EH (cell line): ENCODE results near the gene RAD51B.
A peak's percentile ranks its signal among the peaks of the same experiment; 100 is the strongest.

ENCODE experiments used
- DNase-seq: peaks from one replicate; pipeline ENCODE4 v3.0.0-alpha.2; 2015; ENCODE audit warnings: low read depth

The RAD51B gene

GRCh38 chr14:68669603-68670358, 850.2 kb downstream of the RAD51B start:
- peak; percentile 84 for DNase-seq

GRCh38 chr14:68670359-68670715, 850.8 kb downstream of the RAD51B start:
- DNase-seq: peak; percentile 47

- no peak for DNase-seq
Observed at GRCh38 chr14:68671909-68672308, 852.3 kb downstream of the RAD51B start.

- DNase-seq: no peak
Observed at GRCh38 chr14:68672609-68673285, 853.2 kb downstream of the RAD51B start.

DNA sequence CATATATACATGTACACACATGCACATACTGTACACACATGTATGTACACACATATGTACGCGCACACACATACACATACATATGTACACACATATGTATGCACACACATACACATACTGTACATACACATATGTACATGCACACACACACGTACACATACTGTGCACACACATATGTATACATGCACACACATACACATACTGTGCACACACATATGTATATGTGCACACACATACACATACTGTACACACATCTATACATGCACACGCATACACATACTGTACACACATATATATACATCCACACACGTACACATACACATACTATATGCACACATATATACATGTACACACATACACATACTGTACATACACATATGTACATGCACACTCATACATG, 853.9 kb downstream of the RAD51B start:
- no peak for DNase-seq

GRCh38 chr14:68674538-68675232, 855.1 kb downstream of the RAD51B start:
- DNase-seq: no peak

GRCh38 chr14:68675233-68675577, 855.6 kb downstream of the RAD51B start:
- peak; percentile 73 for DNase-seq

DNA sequence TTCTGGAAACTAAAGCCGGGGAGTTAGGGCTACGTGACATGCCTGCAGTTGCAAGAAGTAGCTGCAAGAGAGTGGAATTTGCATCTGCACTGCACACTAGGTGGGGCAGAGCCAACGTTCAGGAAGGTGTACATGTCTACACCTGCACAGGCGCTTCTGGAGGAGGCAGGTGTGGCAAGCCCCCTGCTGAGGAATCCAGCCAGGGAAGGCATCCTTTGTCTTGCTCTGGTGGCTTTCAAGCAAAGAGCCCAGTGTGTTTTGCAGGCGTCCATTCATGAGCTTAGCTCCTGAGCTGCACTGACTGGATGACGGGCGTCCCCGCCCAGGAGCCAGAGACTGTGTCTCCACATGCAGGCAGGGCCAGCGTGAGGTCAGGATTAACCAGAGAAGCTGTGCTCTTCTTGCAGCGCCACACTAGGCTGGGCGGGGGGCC, 856.9 kb downstream of the RAD51B start:
- no peak for DNase-seq

GRCh38 chr14:68677476-68677875, 857.9 kb downstream of the RAD51B start:
- no peak for DNase-seq

DNA sequence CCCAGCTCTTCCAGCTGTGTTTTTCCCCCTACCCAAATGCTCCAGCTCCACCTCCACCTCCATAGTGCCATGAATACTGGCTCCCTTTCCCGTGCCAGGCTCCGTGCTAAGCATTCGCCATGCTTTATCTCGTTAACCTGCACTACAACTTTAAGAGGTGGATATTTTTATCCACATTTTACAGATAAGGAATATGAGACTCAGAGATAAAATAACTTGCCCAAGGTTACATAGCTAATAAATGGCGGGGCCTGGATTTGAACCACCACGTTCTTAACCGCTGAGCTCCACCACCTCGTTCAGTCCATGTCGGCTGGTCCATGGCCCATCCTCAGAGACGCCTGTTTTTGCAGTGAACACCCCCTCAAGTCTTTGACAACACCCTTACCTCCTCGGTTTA, 858.3 kb downstream of the RAD51B start:
- DNase-seq: no peak

GRCh38 chr14:68678471-68678870, 858.9 kb downstream of the RAD51B start:
- no peak for DNase-seq

DNA sequence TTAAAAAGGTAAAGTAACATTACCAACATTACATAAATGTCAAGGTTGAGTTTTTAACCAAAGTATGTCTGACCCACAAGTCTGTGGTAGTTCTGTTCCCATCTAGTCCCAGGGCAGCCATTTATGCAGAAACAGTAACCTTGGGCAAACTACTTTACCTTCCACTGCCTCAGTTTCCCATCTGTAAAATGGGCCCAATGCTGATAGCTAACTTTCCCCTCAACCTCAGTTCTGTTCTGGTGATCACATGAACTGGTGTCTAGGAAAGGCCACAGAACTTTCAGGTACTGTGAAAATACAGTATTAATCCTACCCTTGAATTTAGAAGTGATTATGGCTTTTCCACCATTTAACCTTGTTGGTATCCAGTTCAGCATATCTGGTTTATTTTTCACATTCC, 859.7 kb downstream of the RAD51B start:
- DNase-seq: no peak

DNA sequence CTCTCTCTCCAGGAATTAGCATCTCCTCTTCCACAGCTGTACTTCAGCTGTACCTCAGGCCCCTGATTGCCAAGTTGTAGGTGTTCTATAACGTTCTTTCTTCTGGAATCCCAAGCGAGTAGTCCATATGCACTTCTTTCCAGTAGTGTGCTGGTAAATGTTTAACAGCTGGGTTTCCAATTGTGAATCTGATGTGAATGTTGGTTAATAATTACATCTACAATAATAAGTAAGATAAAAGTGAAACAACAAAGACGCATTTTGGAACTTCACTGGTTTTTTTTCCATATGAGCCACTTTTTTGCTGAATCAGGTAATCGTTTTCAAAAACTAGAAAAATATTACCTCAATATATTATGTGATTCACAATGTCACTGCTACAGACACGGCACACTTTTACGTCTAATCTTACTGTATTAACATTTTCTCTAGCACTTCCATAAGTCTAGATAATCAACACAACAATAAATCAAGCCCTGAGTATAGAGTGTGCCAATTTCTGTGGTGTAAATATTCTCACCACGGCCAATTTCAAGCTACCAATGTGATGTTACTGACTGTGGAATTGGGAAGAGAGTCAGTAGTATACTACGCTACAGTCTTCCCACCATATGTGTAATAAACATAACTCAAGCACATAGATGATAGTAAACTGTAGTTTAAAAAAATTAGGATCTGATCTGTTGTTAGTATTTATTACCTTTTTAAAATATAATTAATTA, 860.3 kb downstream of the RAD51B start:
- no peak for DNase-seq

GRCh38 chr14:68680541-68681051, 861.0 kb downstream of the RAD51B start:
- DNase-seq: peak; percentile 69

DNA sequence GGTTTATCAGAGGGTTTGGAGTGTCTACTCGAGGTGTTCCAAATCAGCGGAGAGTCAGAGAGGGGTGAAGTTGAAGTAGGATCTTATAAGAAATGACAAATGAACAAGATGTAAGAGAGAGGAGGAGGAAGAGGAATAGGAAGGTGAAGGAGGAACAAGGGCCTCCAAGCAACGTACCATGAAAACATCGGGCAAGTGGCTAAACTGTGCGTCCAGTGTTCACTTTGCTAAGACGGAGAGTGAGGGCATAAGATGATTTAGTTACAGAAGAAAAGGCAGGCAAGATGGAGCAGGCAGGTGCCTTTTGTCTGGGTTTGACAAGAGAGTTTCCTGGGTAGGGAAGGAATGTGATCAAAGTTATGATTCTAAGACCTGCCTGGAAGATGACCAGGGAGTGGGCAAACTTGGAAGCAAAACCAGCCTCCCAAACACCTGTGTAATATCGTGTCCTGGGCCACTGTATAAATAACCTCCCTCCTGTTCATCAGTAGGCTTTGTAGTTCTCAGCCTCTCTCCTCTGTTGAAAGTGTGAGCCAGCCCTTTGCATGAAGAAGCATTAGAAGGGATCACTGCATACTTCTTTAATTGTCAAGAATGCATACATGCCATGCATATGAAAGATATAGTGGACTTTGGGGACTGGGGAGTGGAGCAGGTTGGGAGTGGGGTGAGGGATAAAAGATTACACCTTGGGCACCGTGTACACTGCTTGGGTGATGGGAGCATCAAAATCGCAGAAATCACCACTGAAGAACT, 861.9 kb downstream of the RAD51B start:
- peak; percentile 41 for DNase-seq

GRCh38 chr14:68682166-68683103, 862.9 kb downstream of the RAD51B start:
- DNase-seq: peak; percentile 99

DNA sequence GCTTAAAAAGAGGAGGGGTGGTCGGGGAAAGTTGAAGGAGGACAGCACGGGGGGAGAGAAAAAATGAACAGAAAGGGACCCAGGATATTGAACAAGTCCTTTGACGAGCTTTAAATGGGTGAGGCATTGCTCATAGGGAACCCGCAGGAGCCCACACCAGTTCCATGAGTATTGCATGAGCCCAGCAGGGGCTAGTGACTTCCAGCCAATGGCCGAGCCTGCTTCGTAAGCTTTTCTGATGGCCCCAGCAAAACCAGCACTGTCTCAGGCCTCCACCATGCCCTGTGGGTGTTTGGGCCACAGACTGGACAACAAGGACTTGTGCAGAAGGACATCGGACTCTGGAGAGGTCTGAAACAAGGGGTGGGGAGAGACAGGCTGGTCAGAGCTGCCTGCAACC, 863.7 kb downstream of the RAD51B start:
- DNase-seq: peak; percentile 64

- no peak for DNase-seq
Observed at GRCh38 chr14:68684466-68685418, 865.2 kb downstream of the RAD51B start.
